Measurements from ENCODE around the gene BID.

- TF ChIP-seq GATA2 (IDR thresholded peaks at IDR 0.05; ENCODE audit: low read depth, low read length), result no peak
- no peak for TF ChIP-seq GATA3 (IDR thresholded peaks at IDR 0.05; ENCODE audit: low read depth, low read length)
Observed at GRCh38 chr22:17741866-17742526, 32.3 kb downstream of the BID start.
